ENCODE measurements around the gene NOX5.

DNA sequence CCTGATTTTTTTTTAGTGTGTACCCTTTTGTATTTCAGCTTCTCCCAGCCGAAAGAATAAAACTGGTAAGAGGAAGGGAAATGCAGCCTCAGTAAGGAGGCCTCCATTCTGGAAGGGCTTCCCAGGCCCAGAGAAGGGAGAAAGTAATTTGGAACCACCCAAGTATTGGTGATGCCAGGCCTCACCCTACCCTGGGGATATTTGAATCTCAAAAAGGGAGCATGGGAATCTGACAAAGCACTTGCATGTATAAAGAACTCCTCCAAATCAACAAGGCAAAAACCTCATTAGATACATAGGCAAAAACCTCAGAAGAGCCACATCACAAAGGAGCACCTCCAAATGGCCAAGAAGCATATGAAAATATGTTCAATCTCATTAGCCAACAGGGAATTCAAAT is 77.2 kb downstream of the NOX5 start:
- TF ChIP-seq SUZ12 (IDR thresholded peaks at IDR 0.05) (no peak), SP1 (IDR thresholded peaks at IDR 0.05) (no peak), FOXM1 (IDR thresholded peaks at IDR 0.05; ENCODE audit: borderline replicate concordance) (no peak), FOXK2 (IDR thresholded peaks at IDR 0.05) (no peak), ARNT (IDR thresholded peaks at IDR 0.05) (no peak), FOXA1 (IDR thresholded peaks at IDR 0.05) (no peak), TARDBP (IDR thresholded peaks at IDR 0.05) (no peak), BHLHE40 (IDR thresholded peaks at IDR 0.05; ENCODE audit: borderline replicate concordance) (no peak), HDGF (IDR thresholded peaks at IDR 0.05; ENCODE audit: borderline replicate concordance) (no peak), ELF4 (IDR thresholded peaks at IDR 0.05) (no peak), LEF1 (IDR thresholded peaks at IDR 0.05; ENCODE audit: borderline replicate concordance) (no peak), ZNF384 (IDR thresholded peaks at IDR 0.05) (no peak)
- TF ChIP-seq, protein P1, sequence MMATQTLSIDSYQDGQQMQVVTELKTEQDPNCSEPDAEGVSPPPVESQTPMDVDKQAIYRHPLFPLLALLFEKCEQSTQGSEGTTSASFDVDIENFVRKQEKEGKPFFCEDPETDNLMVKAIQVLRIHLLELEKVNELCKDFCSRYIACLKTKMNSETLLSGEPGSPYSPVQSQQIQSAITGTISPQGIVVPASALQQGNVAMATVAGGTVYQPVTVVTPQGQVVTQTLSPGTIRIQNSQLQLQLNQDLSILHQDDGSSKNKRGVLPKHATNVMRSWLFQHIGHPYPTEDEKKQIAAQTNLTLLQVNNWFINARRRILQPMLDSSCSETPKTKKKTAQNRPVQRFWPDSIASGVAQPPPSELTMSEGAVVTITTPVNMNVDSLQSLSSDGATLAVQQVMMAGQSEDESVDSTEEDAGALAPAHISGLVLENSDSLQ (IDR thresholded peaks at IDR 0.05) = no peak

Measured in HEK293T (cell line).